Neural progenitor cell (in vitro differentiated cells): ENCODE measurements around the gene PAQR3. TPM values are rescaled to one million over a fixed set of nuclear protein-coding genes. Genes with fewer than 3 reads are reported as not detected.

Source experiments
- DNase-seq: peaks from one replicate; pipeline ENCODE4 v3.0.0-alpha.2; 2016; ENCODE audit warnings: low spot score
- H2AFZ ChIP-seq: fragments of 200-600 bp; sonication (generic); replicated peaks from 2 replicates; pipeline ENCODE4 v1.6.1; 2016; ENCODE audit warnings: antibody characterized with exemption
- H3F3A ChIP-seq: fragments of 200-600 bp; sonication (generic); 2 replicates; pipeline ENCODE4 v1.6.1; 2016; ENCODE audit warnings: antibody characterized with exemption, low read depth
- H3K27ac ChIP-seq: fragments of 200-600 bp; sonication (generic); 2 replicates; pipeline ENCODE4 v1.5.1; 2016; ENCODE audit warnings: mild to moderate bottlenecking
- H3K27me3 ChIP-seq: fragments of 200-600 bp; sonication (generic); 2 replicates; pipeline ENCODE4 v1.6.1; 2016; ENCODE audit warnings: mild to moderate bottlenecking, moderate library complexity
- H3K36me3 ChIP-seq: fragments of 200-600 bp; sonication (generic); 2 replicates; pipeline ENCODE4 v1.5.1; 2016
- H3K4me1 ChIP-seq: fragments of 200-600 bp; sonication (generic); 2 replicates; pipeline ENCODE4 v1.6.1; 2016; ENCODE audit warnings: mixed run types
- H3K4me2 ChIP-seq: fragments of 200-600 bp; sonication (generic); 2 replicates; pipeline ENCODE4 v1.6.1; 2016
- H3K4me3 ChIP-seq: fragments of 200-600 bp; sonication (generic); 2 replicates; pipeline ENCODE4 v1.5.1; 2016
- H3K79me2 ChIP-seq: fragments of 200-600 bp; sonication (generic); 2 replicates; pipeline ENCODE4 v1.6.1; 2016; ENCODE audit warnings: low read depth
- H3K9ac ChIP-seq: fragments of 200-600 bp; sonication (generic); 2 replicates; pipeline ENCODE4 v1.6.1; 2016
- H3K9me3 ChIP-seq: fragments of 200-600 bp; sonication (generic); 2 replicates; pipeline ENCODE4 v1.5.1; 2016; ENCODE audit warnings: low read depth
- H4K20me1 ChIP-seq: fragments of 200-600 bp; sonication (generic); 2 replicates; pipeline ENCODE4 v1.6.1; 2016; ENCODE audit warnings: low read depth
- H3K27ac Mint-ChIP-seq: 3 replicates; pipeline ENCODE4 v1.8.0; 2021; ENCODE audit warnings: mixed read lengths
- H3K27me3 Mint-ChIP-seq: 2 replicates; pipeline ENCODE4 v1.8.0; 2022; ENCODE audit warnings: low read depth, mild to moderate bottlenecking, inconsistent platforms, moderate library complexity, mixed read lengths; ENCODE audit not compliant: insufficient read depth
- H3K36me3 Mint-ChIP-seq: 3 replicates; pipeline ENCODE4 v1.8.0; 2021; ENCODE audit warnings: mixed read lengths
- H3K4me1 Mint-ChIP-seq: 3 replicates; pipeline ENCODE4 v1.8.0; 2021; ENCODE audit warnings: mixed read lengths
- H3K4me3 Mint-ChIP-seq: 3 replicates; pipeline ENCODE4 v1.8.0; 2021; ENCODE audit warnings: mild to moderate bottlenecking, moderate library complexity, mixed read lengths
- H3K9me3 Mint-ChIP-seq: 3 replicates; pipeline ENCODE4 v1.8.0; 2020; ENCODE audit warnings: mixed read lengths
- EZH2 ChIP-seq: fragments of 200-600 bp; sonication (generic); IDR thresholded peaks from 2 replicates; pipeline ENCODE4 v1.6.1; 2017; ENCODE audit warnings: antibody characterized with exemption, mild to moderate bottlenecking, moderate library complexity
- EZH2phosphoT487 ChIP-seq: fragments of 200-600 bp; sonication (generic); IDR thresholded peaks from 2 replicates; pipeline ENCODE4 v1.6.1; 2017; ENCODE audit warnings: antibody characterized with exemption
- total RNA-seq: library from RNA; depleted of rRNA; stranded (reverse); fragments of >200 nt; gene quantifications from 2 replicates; pipeline ENCODE4 v1.2.3, GENCODE V29; 2015; ENCODE audit warnings: low replicate concordance
- TF ChIP-seq, protein P1 (sequence below): fragments of 200-600 bp; sonication (generic); IDR thresholded peaks from 2 replicates; pipeline ENCODE4 v1.5.1; 2017; ENCODE audit warnings: antibody characterized with exemption, mild to moderate bottlenecking

Gene PAQR3
- total RNA-seq, 1 donor from 2014 or later, result 80.8 TPM

GRCh38 chr4:78937837-78938236 is 1.4 kb downstream of the PAQR3 start:
- Mint-ChIP-seq H3K4me3 (peak overlapping the region; percentile 98), H3K27ac (no peak overlapping the region), H3K36me3 (peaks cover 5% of the 10 kb centered on the region), H3K9me3 (no peaks in the 10 kb centered on the region), H3K4me1 (peaks cover 18% of the 10 kb centered on the region), H3K27me3 (peaks cover 3% of the 10 kb centered on the region)
- no peak for TF ChIP-seq EZH2
- TF ChIP-seq, protein P1, sequence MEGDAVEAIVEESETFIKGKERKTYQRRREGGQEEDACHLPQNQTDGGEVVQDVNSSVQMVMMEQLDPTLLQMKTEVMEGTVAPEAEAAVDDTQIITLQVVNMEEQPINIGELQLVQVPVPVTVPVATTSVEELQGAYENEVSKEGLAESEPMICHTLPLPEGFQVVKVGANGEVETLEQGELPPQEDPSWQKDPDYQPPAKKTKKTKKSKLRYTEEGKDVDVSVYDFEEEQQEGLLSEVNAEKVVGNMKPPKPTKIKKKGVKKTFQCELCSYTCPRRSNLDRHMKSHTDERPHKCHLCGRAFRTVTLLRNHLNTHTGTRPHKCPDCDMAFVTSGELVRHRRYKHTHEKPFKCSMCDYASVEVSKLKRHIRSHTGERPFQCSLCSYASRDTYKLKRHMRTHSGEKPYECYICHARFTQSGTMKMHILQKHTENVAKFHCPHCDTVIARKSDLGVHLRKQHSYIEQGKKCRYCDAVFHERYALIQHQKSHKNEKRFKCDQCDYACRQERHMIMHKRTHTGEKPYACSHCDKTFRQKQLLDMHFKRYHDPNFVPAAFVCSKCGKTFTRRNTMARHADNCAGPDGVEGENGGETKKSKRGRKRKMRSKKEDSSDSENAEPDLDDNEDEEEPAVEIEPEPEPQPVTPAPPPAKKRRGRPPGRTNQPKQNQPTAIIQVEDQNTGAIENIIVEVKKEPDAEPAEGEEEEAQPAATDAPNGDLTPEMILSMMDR, result no peak
- no peak for TF ChIP-seq EZH2phosphoT487
- no peak overlapping the region for H2AFZ ChIP-seq
- peak overlapping the region; percentile 79 for H3K4me3 ChIP-seq
- peaks cover 4% of the 10 kb centered on the region for H3F3A ChIP-seq
- H3K27me3 ChIP-seq, result peaks cover 11% of the 10 kb centered on the region
- peaks cover 25% of the 10 kb centered on the region for H3K4me1 ChIP-seq
- no peaks in the 10 kb centered on the region for H3K9me3 ChIP-seq
- DNase-seq, result no peak
- H4K20me1 ChIP-seq, result peaks cover 20% of the 10 kb centered on the region
- H3K9ac ChIP-seq, result no peak overlapping the region
- H3K27ac ChIP-seq, result no peak overlapping the region
- H3K36me3 ChIP-seq, result peaks cover 9% of the 10 kb centered on the region
- peaks cover 44% of the 10 kb centered on the region for H3K79me2 ChIP-seq
- peak overlapping the region; percentile 98 for H3K4me2 ChIP-seq

DNA sequence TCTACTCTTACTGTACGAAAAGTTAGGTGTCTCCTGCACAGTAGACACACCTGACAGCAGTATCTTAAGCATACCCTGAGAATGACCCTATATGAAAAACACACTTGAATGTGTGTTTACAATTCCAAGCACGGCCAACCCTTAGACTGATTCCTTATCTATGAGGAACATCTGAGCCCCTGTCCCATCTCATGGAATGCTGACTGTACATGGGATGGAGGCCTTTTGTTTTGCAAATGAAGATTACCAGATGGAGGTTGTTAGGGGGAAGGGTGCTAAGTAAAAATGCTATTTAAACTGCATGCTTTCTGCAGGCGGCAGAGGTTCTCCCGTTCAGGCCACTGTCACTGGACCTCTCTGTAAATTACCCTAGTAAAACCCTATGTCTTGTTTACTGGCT is 2.2 kb downstream of the PAQR3 start:
- Mint-ChIP-seq H3K27me3 (peaks cover 3% of the 10 kb centered on the region), H3K36me3 (peaks cover 5% of the 10 kb centered on the region), H3K9me3 (no peaks in the 10 kb centered on the region), H3K4me1 (peaks cover 18% of the 10 kb centered on the region), H3K4me3 (no peak overlapping the region), H3K27ac (no peak overlapping the region)
- H2AFZ ChIP-seq, result no peak overlapping the region
- H3K4me2 ChIP-seq, result peak overlapping the region; percentile 98
- no peak overlapping the region for H3K9ac ChIP-seq
- H3K27me3 ChIP-seq, result peaks cover 11% of the 10 kb centered on the region
- H4K20me1 ChIP-seq, result peaks cover 21% of the 10 kb centered on the region
- H3F3A ChIP-seq, result peaks cover 4% of the 10 kb centered on the region
- TF ChIP-seq EZH2phosphoT487 (no peak), EZH2 (no peak)
- TF ChIP-seq, protein P1, result no peak
- no peak overlapping the region for H3K4me3 ChIP-seq
- peaks cover 9% of the 10 kb centered on the region for H3K36me3 ChIP-seq
- H3K9me3 ChIP-seq, result no peaks in the 10 kb centered on the region
- H3K27ac ChIP-seq, result no peak overlapping the region
- H3K4me1 ChIP-seq, result peaks cover 25% of the 10 kb centered on the region
- H3K79me2 ChIP-seq, result peaks cover 44% of the 10 kb centered on the region
- no peak for DNase-seq

DNA sequence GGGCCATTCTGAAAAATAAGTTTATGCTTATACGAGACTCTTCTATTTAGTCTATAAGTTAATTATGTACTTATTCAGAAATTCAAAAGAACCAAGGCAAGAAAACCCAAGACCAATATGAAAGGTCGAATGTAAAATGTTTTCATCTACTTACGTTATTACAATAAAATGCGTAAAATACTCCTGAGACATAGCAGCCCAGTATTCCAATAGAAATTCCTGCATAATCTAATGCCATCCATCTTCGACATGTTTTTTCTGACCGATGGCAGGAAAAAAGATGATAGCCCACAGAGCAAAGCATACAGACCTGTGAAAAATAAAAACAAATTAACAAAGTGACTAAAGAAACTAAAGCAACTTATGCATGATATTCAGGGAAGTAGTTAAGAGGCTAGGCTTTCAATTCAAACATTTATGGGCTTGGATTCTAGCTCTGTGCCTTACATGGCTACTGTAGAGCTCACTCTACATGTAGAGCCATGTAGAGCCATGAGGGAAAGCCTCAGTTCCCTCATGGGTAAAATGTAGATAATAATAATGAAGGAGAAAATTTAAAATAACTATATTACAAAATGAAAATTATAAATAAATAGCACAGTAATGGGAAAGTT is 9.1 kb downstream of the PAQR3 start:
- no peak for DNase-seq
- Histone ChIP-seq H4K20me1 (peaks cover 10% of the 10 kb centered on the region), H3K4me2 (no peak overlapping the region), H3K27ac (no peak overlapping the region), H3K9ac (no peak overlapping the region), H3K27me3 (no peaks in the 10 kb centered on the region), H3F3A (no peaks in the 10 kb centered on the region), H3K36me3 (peaks cover 9% of the 10 kb centered on the region), H2AFZ (no peak overlapping the region), H3K9me3 (no peaks in the 10 kb centered on the region), H3K79me2 (peaks cover 6% of the 10 kb centered on the region), H3K4me1 (no peaks in the 10 kb centered on the region), H3K4me3 (no peak overlapping the region)
- TF ChIP-seq EZH2 (no peak), EZH2phosphoT487 (no peak)
- TF ChIP-seq, protein P1, result no peak
- no peaks in the 10 kb centered on the region for H3K4me1 Mint-ChIP-seq
- no peak overlapping the region for H3K27ac Mint-ChIP-seq
- H3K4me3 Mint-ChIP-seq, result no peak overlapping the region
- no peaks in the 10 kb centered on the region for H3K27me3 Mint-ChIP-seq
- H3K36me3 Mint-ChIP-seq, result peaks cover 23% of the 10 kb centered on the region
- H3K9me3 Mint-ChIP-seq, result no peaks in the 10 kb centered on the region
